ENCODE data around the gene TWIST2. TPM values are rescaled to one million over a fixed set of nuclear protein-coding genes. Genes with fewer than 3 reads are reported as not detected.

The TWIST2 gene
- polyA plus RNA-seq, 1 donor, result 4.9 TPM

DNA sequence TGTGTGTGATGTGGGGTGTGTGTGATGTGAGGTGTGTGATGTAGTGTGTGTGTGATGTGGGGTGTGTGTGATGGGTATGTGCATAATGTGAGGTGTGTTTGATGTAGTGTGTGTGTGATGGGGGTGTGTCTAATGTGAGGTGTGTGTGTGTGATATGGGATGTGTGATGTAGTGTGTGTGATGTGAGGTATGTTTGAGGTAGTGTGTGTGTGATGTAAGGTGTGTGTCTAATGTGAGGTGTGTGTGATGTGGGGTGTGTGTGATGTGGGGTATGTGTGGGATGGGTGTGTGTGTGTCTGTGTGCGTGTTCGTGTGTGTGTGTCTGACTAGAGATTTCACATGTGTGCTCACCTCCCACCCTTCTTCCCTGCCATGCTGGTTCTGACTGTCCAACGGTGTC, 56.3 kb downstream of the TWIST2 start:
- no peaks in the 10 kb centered on the region for H3K27me3 ChIP-seq (ENCODE audit: control insufficient read depth, insufficient read depth, low read length)
- H3K4me1 ChIP-seq (ENCODE audit: control insufficient read depth, insufficient read depth, low read length), result no peaks in the 10 kb centered on the region
- no peak for DNase-seq
- H3K27ac ChIP-seq (ENCODE audit: low read length), result no peak overlapping the region
- no CpG with 5 or more reads among the region's 3 CpGs for WGBS (ENCODE audit: insufficient coverage, low lambda C conversion rate)
- no peaks in the 10 kb centered on the region for H3K36me3 ChIP-seq (ENCODE audit: control insufficient read depth, insufficient read depth, low read length)
- H3K9me3 ChIP-seq (ENCODE audit: control insufficient read depth, low read depth, low read length), result peaks cover 23% of the 10 kb centered on the region
- no peak overlapping the region for H3K4me3 ChIP-seq (ENCODE audit: low read length)

DNA sequence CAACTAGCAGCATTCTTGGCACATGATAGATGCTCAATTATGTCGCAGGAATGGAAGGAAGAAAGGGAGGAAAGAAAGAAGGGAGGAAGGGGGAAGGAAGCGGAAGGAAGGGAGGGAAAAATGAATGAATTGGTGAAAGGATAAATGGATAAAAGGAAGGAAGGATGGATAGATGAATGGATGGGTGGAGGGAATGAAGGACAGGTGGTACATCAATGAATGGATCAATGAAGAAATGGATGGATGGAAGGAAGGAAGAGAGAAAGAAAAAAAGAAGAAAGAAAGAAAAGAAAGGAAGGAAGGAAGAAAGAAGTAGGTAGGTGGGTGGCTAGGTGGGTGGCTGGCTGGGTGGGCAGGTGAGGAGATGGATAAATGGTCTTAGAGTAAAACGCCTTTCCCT, 56.8 kb downstream of the TWIST2 start:
- H3K4me1 ChIP-seq (ENCODE audit: control insufficient read depth, insufficient read depth, low read length), result no peaks in the 10 kb centered on the region
- H3K36me3 ChIP-seq (ENCODE audit: control insufficient read depth, insufficient read depth, low read length), result no peaks in the 10 kb centered on the region
- no peak overlapping the region for H3K4me3 ChIP-seq (ENCODE audit: low read length)
- H3K27me3 ChIP-seq (ENCODE audit: control insufficient read depth, insufficient read depth, low read length), result no peaks in the 10 kb centered on the region
- H3K9me3 ChIP-seq (ENCODE audit: control insufficient read depth, low read depth, low read length), result peaks cover 24% of the 10 kb centered on the region
- 92% methylated on average over 2 of the region's 3 CpGs for WGBS (ENCODE audit: insufficient coverage, low lambda C conversion rate)
- no peak overlapping the region for H3K27ac ChIP-seq (ENCODE audit: low read length)
- no peak for DNase-seq

DNA sequence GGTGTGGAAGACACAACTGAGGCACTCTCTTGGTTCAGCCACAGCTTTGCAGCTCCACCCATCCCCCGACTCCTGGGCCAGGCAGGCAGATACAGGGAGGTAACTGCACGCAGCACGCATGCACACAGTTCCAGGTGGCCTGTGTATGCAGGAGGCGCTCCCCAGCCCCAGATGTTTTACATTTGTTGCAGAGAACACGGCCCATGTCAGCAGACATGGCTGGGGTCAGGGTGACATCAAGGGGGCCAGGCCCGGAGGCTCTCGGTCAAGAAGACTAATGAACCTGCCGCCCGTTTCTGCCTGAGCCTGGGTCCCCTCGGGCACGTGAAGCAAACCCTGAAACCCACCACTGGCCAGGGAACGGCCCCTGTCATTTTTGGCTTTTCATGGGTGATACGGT, 57.3 kb downstream of the TWIST2 start:
- H3K27me3 ChIP-seq (ENCODE audit: control insufficient read depth, insufficient read depth, low read length), result no peaks in the 10 kb centered on the region
- H3K4me3 ChIP-seq (ENCODE audit: low read length), result no peak overlapping the region
- no CpG with 5 or more reads among the region's 13 CpGs for WGBS (ENCODE audit: insufficient coverage, low lambda C conversion rate)
- peaks cover 24% of the 10 kb centered on the region for H3K9me3 ChIP-seq (ENCODE audit: control insufficient read depth, low read depth, low read length)
- H3K4me1 ChIP-seq (ENCODE audit: control insufficient read depth, insufficient read depth, low read length), result no peaks in the 10 kb centered on the region
- H3K36me3 ChIP-seq (ENCODE audit: control insufficient read depth, insufficient read depth, low read length), result no peaks in the 10 kb centered on the region
- H3K27ac ChIP-seq (ENCODE audit: low read length), result no peak overlapping the region
- DNase-seq, result no peak

DNA sequence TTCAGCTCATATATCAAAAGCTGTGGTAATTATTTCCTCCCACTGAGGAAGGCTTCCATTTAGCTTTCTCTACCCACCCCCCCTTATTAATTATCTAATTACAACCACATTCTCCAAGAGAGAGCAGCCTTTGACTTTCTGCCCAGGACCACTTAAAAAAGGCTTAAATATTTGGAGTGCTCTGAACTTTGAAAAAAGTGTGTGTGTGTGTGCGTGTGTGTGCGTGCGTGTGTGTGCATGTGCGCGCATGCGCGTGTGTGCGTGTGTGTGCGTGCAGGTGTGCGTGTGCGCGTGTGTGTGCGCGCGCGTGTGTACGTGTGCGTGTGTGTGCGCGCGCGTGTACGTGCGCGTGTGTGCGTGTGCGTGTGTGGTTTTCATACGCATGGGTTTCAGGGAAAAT, 57.8 kb downstream of the TWIST2 start:
- no peak for DNase-seq
- Histone ChIP-seq H3K4me3 (ENCODE audit: low read length) (no peak overlapping the region), H3K9me3 (ENCODE audit: control insufficient read depth, low read depth, low read length) (peaks cover 24% of the 10 kb centered on the region), H3K27me3 (ENCODE audit: control insufficient read depth, insufficient read depth, low read length) (no peaks in the 10 kb centered on the region), H3K27ac (ENCODE audit: low read length) (no peak overlapping the region), H3K4me1 (ENCODE audit: control insufficient read depth, insufficient read depth, low read length) (no peaks in the 10 kb centered on the region), H3K36me3 (ENCODE audit: control insufficient read depth, insufficient read depth, low read length) (no peaks in the 10 kb centered on the region)
- WGBS (ENCODE audit: insufficient coverage, low lambda C conversion rate), result no CpG with 5 or more reads among the region's 28 CpGs

DNA sequence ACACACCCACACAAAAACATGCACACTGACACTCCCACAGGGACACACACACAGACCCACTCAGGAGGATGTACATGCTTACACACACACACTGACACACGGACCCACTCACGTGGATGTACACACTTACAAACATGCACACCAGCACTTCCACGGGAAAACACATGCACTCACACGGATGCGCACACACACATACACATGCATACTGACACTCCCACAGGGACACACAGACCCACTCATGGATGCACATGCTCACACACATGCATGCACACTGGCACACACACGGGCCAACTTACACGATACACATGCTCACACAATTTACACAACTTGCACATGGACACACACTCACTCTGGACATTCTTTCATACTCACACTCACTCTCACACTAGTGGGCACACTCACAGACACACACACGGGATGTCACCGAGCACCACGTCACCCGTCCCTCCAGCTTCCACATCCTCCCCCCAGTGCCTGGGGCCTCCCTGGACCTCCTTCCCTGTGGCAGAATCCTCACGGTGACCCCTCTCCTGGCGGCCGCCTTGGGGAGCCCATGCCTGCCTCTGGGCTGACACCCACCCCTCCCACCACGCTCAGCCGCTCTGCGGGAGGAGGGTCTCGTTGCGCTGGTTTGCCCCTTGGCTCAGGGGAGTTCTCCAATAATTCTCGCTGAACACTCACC, 58.5 kb downstream of the TWIST2 start:
- Histone ChIP-seq H3K4me3 (ENCODE audit: low read length) (no peak overlapping the region), H3K27ac (ENCODE audit: low read length) (no peak overlapping the region)
- no CpG with 5 or more reads among the region's 20 CpGs for WGBS (ENCODE audit: insufficient coverage, low lambda C conversion rate)

DNA sequence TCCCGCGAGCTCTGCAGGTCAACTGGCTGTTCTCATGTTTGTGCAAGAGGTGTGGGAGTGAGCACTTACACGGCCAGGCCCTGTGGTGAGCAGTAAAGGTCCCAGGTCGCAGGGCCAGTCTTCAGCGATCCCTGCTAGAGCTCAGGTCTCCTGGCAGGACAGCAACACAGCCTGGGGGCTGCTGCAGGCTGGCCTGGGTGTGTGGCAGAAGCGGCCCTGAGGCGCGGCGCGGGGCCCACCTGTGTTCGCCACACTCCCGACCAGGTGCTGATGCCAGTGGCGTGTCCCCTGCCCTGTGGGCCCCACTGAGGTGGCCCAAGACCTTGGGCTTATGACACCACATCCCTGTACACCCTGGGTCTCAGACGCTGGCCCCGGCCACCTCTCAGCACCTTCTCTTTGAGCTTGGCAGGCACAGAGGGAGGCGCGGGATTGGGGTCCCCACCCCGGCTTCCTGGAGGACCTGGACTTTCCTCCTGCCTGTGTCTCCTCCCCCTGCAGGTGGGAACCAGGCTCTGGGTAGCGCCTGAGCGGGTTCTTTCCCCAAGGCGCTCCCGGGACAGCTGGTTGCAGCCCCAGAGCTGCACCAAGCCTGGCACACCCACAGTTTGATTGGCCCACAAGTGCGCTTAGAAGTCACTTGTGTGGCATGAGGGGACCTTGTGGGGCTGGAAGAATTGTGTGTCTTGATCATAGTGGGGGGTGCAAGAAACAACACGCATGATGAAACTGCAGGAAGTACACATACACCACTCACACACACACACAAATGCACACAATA, 59.2 kb downstream of the TWIST2 start:
- DNase-seq, result no peak
- Histone ChIP-seq H3K9me3 (ENCODE audit: control insufficient read depth, low read depth, low read length) (peaks cover 24% of the 10 kb centered on the region), H3K27me3 (ENCODE audit: control insufficient read depth, insufficient read depth, low read length) (no peaks in the 10 kb centered on the region), H3K4me1 (ENCODE audit: control insufficient read depth, insufficient read depth, low read length) (no peaks in the 10 kb centered on the region), H3K4me3 (ENCODE audit: low read length) (no peak overlapping the region), H3K27ac (ENCODE audit: low read length) (no peak overlapping the region), H3K36me3 (ENCODE audit: control insufficient read depth, insufficient read depth, low read length) (no peaks in the 10 kb centered on the region)
- WGBS (ENCODE audit: insufficient coverage, low lambda C conversion rate), result no CpG with 5 or more reads among the region's 24 CpGs

More for the DNA sequence above, 58.5 kb downstream of the TWIST2 start:
- Histone ChIP-seq H3K27me3 (ENCODE audit: control insufficient read depth, insufficient read depth, low read length) (no peaks in the 10 kb centered on the region), H3K9me3 (ENCODE audit: control insufficient read depth, low read depth, low read length) (peaks cover 24% of the 10 kb centered on the region), H3K36me3 (ENCODE audit: control insufficient read depth, insufficient read depth, low read length) (no peaks in the 10 kb centered on the region), H3K4me1 (ENCODE audit: control insufficient read depth, insufficient read depth, low read length) (no peaks in the 10 kb centered on the region)
- no peak for DNase-seq

DNA sequence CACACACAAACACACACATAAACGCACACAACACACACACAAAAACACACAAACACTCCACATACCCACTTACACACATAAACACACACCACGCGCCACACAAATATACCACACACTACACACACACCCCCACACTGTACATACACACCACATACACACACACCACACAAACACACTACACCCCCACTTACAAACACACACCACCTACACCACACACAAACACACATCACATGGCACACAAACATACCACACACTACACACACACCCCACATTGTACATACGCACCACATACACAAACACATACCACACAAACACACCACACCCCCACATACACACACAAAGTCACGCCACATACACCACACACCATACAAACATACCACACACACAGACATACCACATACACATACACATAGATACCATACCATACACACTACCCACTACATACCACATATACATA, 59.9 kb downstream of the TWIST2 start:
- no peak overlapping the region for H3K4me3 ChIP-seq (ENCODE audit: low read length)
- no CpG with 5 or more reads among the region's 5 CpGs for WGBS (ENCODE audit: insufficient coverage, low lambda C conversion rate)
- no peaks in the 10 kb centered on the region for H3K4me1 ChIP-seq (ENCODE audit: control insufficient read depth, insufficient read depth, low read length)

DNA sequence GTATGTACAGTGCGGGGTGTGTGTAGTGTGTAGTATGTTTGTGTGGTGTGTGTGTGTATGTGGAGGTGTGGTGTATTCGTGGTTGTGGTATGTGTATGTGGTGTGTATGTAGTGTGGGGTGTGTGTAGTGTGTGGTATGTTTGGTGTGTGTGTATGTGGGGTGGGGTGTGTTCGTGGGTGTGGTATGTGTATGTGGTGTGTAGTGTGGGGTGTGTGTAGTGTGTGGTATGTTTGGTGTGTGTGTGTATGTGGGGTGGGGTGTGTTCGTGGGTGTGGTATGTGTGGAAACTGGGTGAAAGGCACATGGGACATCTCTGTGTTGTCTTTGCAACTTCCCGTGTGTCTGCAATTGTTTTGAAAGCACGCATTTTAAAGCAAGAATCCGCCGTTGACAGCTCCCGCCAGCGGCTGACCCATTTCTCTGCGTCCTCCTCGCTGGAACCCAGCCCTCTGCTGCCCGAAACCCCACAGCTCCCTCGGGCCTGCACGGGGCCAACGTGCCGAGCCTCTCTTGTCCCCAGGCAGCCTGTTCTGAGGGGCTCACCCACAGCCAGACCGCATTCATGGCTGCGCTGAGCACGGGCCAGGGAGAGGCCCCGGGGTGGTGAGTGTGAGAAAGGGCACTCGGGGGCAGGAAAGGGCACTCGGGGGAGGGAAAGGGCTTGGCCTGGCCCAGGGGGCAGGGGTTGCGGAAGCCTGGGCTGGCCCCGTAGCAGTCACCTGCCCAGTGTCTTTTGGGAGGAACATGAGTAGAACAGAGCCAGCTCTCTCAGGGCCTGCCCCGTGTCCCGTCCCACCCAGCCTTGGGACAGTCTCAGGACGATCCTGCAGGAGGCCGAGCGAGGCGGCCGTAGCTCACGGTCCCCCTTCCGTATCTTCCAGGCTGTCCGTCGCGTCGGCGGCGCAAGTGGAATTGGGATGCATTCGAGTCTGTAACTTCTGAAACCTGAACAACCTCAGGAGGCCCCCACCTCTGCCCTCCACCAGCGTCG, 61.4 kb downstream of the TWIST2 start:
- Histone ChIP-seq H3K4me1 (ENCODE audit: control insufficient read depth, insufficient read depth, low read length) (no peaks in the 10 kb centered on the region), H3K27ac (ENCODE audit: low read length) (no peak overlapping the region), H3K36me3 (ENCODE audit: control insufficient read depth, insufficient read depth, low read length) (no peaks in the 10 kb centered on the region), H3K27me3 (ENCODE audit: control insufficient read depth, insufficient read depth, low read length) (no peaks in the 10 kb centered on the region), H3K4me3 (ENCODE audit: low read length) (no peak overlapping the region), H3K9me3 (ENCODE audit: control insufficient read depth, low read depth, low read length) (peaks cover 18% of the 10 kb centered on the region)
- 80% methylated on average over 1 of the region's 43 CpGs for WGBS (ENCODE audit: insufficient coverage, low lambda C conversion rate)
- no peak for DNase-seq

More for the DNA sequence above, 59.9 kb downstream of the TWIST2 start:
- DNase-seq, result no peak
- H3K27me3 ChIP-seq (ENCODE audit: control insufficient read depth, insufficient read depth, low read length), result no peaks in the 10 kb centered on the region
- H3K36me3 ChIP-seq (ENCODE audit: control insufficient read depth, insufficient read depth, low read length), result no peaks in the 10 kb centered on the region
- H3K27ac ChIP-seq (ENCODE audit: low read length), result no peak overlapping the region
- peaks cover 24% of the 10 kb centered on the region for H3K9me3 ChIP-seq (ENCODE audit: control insufficient read depth, low read depth, low read length)

DNA sequence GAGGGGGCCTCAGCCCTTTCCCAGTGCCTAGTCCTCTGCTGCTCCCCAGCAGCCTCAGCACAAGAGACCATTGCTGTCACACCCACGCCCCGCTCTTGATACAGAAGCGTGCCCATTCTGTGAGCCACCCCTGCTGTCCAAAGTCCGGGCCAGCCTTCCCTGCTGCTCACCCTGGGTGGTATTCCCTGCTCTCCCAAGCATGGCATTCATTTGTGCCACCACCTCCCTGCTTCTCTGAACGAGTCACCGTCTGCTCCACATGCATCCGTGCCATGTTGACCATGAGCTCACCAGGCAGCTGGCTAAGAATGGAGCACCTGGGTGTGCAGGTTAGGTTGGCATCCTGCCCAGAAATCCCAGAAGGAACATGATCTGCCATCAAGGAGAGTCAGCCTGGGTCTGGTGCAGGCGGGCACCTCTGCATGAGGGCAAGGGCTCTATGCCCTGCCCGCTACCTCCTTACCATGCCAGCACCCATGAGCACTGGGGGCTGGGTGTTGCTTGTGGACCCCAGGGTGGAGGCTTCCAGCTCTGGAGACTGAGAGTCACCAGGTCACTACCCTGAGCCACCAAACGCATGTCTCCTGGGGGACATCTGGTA, 63.0 kb downstream of the TWIST2 start:
- H3K36me3 ChIP-seq (ENCODE audit: control insufficient read depth, insufficient read depth, low read length), result no peaks in the 10 kb centered on the region
- no peaks in the 10 kb centered on the region for H3K27me3 ChIP-seq (ENCODE audit: control insufficient read depth, insufficient read depth, low read length)
- no peaks in the 10 kb centered on the region for H3K4me1 ChIP-seq (ENCODE audit: control insufficient read depth, insufficient read depth, low read length)
- H3K9me3 ChIP-seq (ENCODE audit: control insufficient read depth, low read depth, low read length), result peaks cover 16% of the 10 kb centered on the region
- H3K4me3 ChIP-seq (ENCODE audit: low read length), result no peak overlapping the region
- no peak overlapping the region for H3K27ac ChIP-seq (ENCODE audit: low read length)
- DNase-seq, result no peak
- whole genome bisulfite sequencing (ENCODE audit: insufficient coverage, low lambda C conversion rate), result no CpG with 5 or more reads among the region's 10 CpGs
